Trophoblast cell (in vitro differentiated cells and primary cell): ENCODE data around the gene ODAD4.

ENCODE experiments used
- DNase-seq, 2 donors: peaks; one replicate each; pipeline ENCODE4 v3.0.0-alpha.2; 2016
- H2AFZ ChIP-seq: 2 replicates; pipeline ENCODE4 v1.6.1; 2013; ENCODE audit warnings: low read length, moderate library complexity, mild to moderate bottlenecking; ENCODE audit not compliant: insufficient read depth, poor library complexity
- H2AK5ac ChIP-seq: 2 replicates; pipeline ENCODE4 v1.6.1; 2013; ENCODE audit warnings: mild to moderate bottlenecking, low read length
- H2BK120ac ChIP-seq: 2 replicates; pipeline ENCODE4 v1.6.1; 2013; ENCODE audit warnings: low read length, mild to moderate bottlenecking, moderate library complexity; ENCODE audit not compliant: insufficient read depth, poor library complexity
- H2BK12ac ChIP-seq: 2 replicates; pipeline ENCODE4 v1.6.1; 2013; ENCODE audit warnings: mild to moderate bottlenecking, low read length, moderate library complexity
- H2BK5ac ChIP-seq: 2 replicates; pipeline ENCODE4 v1.6.1; 2013; ENCODE audit warnings: low read length, low read depth, moderate library complexity, mild to moderate bottlenecking; ENCODE audit not compliant: poor library complexity
- H3K14ac ChIP-seq: 2 replicates; pipeline ENCODE4 v1.6.1; 2013; ENCODE audit warnings: mild to moderate bottlenecking, low read length
- H3K18ac ChIP-seq: 2 replicates; pipeline ENCODE4 v1.6.1; 2013; ENCODE audit warnings: mild to moderate bottlenecking, low read length
- H3K23ac ChIP-seq: 2 replicates; pipeline ENCODE4 v1.6.1; 2013; ENCODE audit warnings: low read length
- H3K27ac ChIP-seq: 2 replicates; pipeline ENCODE4 v1.5.1; 2013; ENCODE audit warnings: low read depth, mild to moderate bottlenecking, inconsistent platforms, low read length, moderate library complexity
- H3K27me3 ChIP-seq: 2 replicates; pipeline ENCODE4 v1.6.1; 2013; ENCODE audit warnings: inconsistent platforms, mild to moderate bottlenecking, low read length, moderate library complexity; ENCODE audit not compliant: insufficient read depth
- H3K36me3 ChIP-seq, 2 experiments: 1 replicate in 1 of 2; 2 replicates in 1 of 2; pipeline ENCODE4 v1.6.1; 2013; ENCODE audit warnings: low read length in 2 of 2, mild to moderate bottlenecking in 2 of 2, moderate library complexity in 1 of 2; ENCODE audit not compliant: insufficient read depth in 2 of 2, control insufficient read depth in 1 of 2
- H3K4ac ChIP-seq: 2 replicates; pipeline ENCODE4 v1.6.1; 2013; ENCODE audit warnings: low read depth, mild to moderate bottlenecking, low read length, moderate library complexity
- H3K4me1 ChIP-seq, 2 experiments: 1 replicate in 1 of 2; 2 replicates in 1 of 2; pipeline ENCODE4 v1.6.1; 2013; ENCODE audit warnings: low read length in 2 of 2, mild to moderate bottlenecking in 2 of 2, moderate library complexity in 1 of 2; ENCODE audit not compliant: insufficient read depth in 2 of 2, control insufficient read depth in 1 of 2
- H3K4me2 ChIP-seq: 2 replicates; pipeline ENCODE4 v1.6.1; 2013; ENCODE audit warnings: inconsistent platforms, mild to moderate bottlenecking, low read length, moderate library complexity
- H3K4me3 ChIP-seq: 2 replicates; pipeline ENCODE4 v1.5.1; 2013; ENCODE audit warnings: mild to moderate bottlenecking, low read depth, low read length, inconsistent platforms
- H3K79me1 ChIP-seq: one replicate; pipeline ENCODE4 v1.6.1; 2013; ENCODE audit warnings: low read length
- H3K79me2 ChIP-seq: 2 replicates; pipeline ENCODE4 v1.6.1; 2013; ENCODE audit warnings: low read length, mild to moderate bottlenecking; ENCODE audit not compliant: control insufficient read depth, insufficient read depth, poor library complexity
- H3K9ac ChIP-seq: 2 replicates; pipeline ENCODE4 v1.6.1; 2013; ENCODE audit warnings: mild to moderate bottlenecking, low read length
- H3K9me3 ChIP-seq: 2 replicates; pipeline ENCODE4 v1.6.1; 2013; ENCODE audit warnings: low read depth, mild to moderate bottlenecking, control low read depth, inconsistent platforms, low read length; ENCODE audit not compliant: insufficient read depth
- H4K12ac ChIP-seq: 2 replicates; pipeline ENCODE4 v1.6.1; 2013; ENCODE audit warnings: low read depth, mild to moderate bottlenecking, low read length, moderate library complexity
- H4K8ac ChIP-seq: 2 replicates; pipeline ENCODE4 v1.6.1; 2013; ENCODE audit warnings: low read depth, mild to moderate bottlenecking, low read length, moderate library complexity
- H4K91ac ChIP-seq: one replicate; pipeline ENCODE4 v1.6.1; 2013; ENCODE audit warnings: low read depth, mild to moderate bottlenecking, low read length, moderate library complexity
- WGBS: extraction: QIAGEN DNeasy Blood & Tissue Kit; methylation state at CpG from one replicate; pipeline ENCODE4 v1.1.7; 2013; ENCODE audit warnings: missing lambda C conversion rate; ENCODE audit not compliant: insufficient read length, insufficient coverage; ENCODE audit errors: extremely low coverage; 5-methylcytosine and 5-hydroxymethylcytosine counted together

The ODAD4 gene

DNA sequence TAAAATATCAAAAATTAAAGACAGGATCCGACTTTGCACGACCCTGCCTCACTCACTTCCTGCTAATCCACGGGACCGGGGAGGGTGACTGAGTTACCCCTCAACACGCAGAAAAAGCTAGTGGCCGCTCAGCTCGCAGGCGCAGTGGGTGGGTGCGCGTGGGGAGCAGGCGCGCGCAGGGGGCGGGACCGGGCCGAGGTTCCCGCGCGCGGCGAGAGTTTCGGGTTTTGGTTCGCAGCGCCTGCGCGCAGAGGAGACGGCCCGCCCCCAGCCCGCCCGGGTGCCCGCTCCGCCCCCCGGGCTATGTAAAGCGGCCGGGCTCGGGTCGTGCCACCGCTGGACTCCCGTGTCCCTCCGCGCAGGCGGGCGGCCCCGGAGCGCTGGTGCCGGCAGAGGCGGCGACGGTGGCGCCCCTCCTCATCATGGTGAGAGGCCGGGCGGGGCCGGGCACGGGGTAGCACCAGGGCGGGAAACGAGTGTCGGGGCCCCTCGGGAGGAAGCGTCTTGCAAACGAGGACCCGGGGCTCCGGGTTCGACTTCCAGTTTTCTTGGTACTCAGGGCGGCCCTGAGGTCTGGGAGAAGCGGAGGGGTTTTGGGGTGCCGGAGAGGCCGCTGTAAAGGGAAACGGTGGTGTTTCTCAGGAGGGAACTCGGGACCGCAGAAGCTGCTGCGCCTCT is 36.2 kb downstream of the ODAD4 start, which contains the start of gene CNP:
Gene CNP, plus strand, starts transcription at position 333 of the 678 bp plus-strand sequence. Its CDS starts 90 bp downstream, at position 423.
- no peak within 1 kb of the TSS for H2AK5ac ChIP-seq
- H3K18ac ChIP-seq: peak within 1 kb of the TSS; percentile 72
- peak within 1 kb of the TSS; percentile 44 for H3K4ac ChIP-seq
- H2AFZ ChIP-seq: peak within 1 kb of the TSS; percentile 66
- WGBS: no CpG with 5 or more reads among the region's 71 CpGs
- peaks cover 8 to 9% of the 10 kb centered on the region in 2 experiments for H3K4me1 ChIP-seq
- peak within 1 kb of the TSS; percentile 52 for H2BK5ac ChIP-seq
- DNase-seq: peak; percentile 91 to 95
- peaks cover 6% of the 10 kb centered on the region for H3K79me1 ChIP-seq
- H4K12ac ChIP-seq: peak within 1 kb of the TSS; percentile 60
- H4K8ac ChIP-seq: peak within 1 kb of the TSS; percentile 83
- H3K36me3 ChIP-seq: peaks cover 16 to 19% of the 10 kb centered on the region in 2 experiments
- H3K23ac ChIP-seq: no peak within 1 kb of the TSS
- peak within 1 kb of the TSS; percentile 95 for H3K9ac ChIP-seq
- H3K27ac ChIP-seq: peak within 1 kb of the TSS; percentile 39
- H3K27me3 ChIP-seq: no peaks in the 10 kb centered on the region
- H2BK12ac ChIP-seq: no peak within 1 kb of the TSS
- H3K79me2 ChIP-seq: peaks cover 6% of the 10 kb centered on the region
- H3K9me3 ChIP-seq: no peaks in the 10 kb centered on the region
- H3K14ac ChIP-seq: peak within 1 kb of the TSS; percentile 65
- peak within 1 kb of the TSS; percentile 86 for H3K4me2 ChIP-seq
- H3K4me3 ChIP-seq: peak within 1 kb of the TSS; percentile 81
- peak within 1 kb of the TSS; percentile 80 for H4K91ac ChIP-seq
- peak within 1 kb of the TSS; percentile 38 for H2BK120ac ChIP-seq

DNA sequence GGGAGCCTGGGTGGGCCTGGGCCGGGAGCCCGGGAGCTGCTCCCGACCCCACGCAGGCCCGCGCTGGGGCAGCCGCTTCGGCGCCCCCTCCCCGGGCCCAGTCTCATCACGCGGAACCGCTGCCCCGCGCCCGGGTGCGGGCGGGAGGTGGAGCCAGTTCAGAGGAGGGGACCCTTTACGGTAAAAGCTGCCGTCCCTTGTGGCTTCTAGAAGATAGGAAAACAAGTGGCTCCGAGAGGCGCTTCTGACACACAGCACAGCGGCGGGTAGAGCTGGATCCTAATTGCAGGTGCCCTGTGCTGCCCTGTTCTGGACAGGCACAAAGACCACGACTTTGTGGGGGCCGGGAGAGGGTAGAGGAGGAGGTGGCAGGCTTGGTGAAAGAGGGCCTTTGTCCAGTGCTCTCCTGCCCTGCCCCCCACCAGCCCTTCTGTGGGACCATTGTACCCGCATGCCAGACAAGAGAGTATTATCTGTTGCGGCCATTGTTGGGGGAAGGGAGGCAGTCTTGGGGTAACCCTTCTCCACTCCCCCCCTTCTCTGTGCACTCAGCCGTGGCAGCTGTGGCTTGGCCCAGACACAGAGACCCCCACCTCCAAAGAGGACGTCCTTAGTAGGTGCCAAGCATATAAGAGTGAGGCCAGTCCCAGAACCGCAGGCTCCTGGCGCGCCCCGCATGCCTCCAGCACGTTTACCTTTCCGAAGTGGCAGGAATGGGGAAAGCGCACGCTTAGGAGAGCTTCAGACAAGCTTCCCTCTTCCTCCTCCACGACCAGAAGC is 36.9 kb downstream of the ODAD4 start:
- H3K4ac ChIP-seq: peak overlapping the region; percentile 44
- H3K9ac ChIP-seq: peak overlapping the region; percentile 95
- DNase-seq: peak in 1 of 2 donors; percentile 50
- peaks cover 6% of the 10 kb centered on the region for H3K79me1 ChIP-seq
- peak overlapping the region; percentile 38 for H2BK120ac ChIP-seq
- no peak overlapping the region for H2AK5ac ChIP-seq
- peaks cover 6% of the 10 kb centered on the region for H3K79me2 ChIP-seq
- no peaks in the 10 kb centered on the region for H3K27me3 ChIP-seq
- H3K27ac ChIP-seq: peak overlapping the region; percentile 36
- no peak overlapping the region for H2BK12ac ChIP-seq
- no peak overlapping the region for H3K23ac ChIP-seq
- H3K4me2 ChIP-seq: peak overlapping the region; percentile 86
- H2AFZ ChIP-seq: peak overlapping the region; percentile 66
- H3K4me3 ChIP-seq: peak overlapping the region; percentile 81
- H3K18ac ChIP-seq: peak overlapping the region; percentile 72
- peak overlapping the region; percentile 52 for H2BK5ac ChIP-seq
- peaks cover 24 to 26% of the 10 kb centered on the region in 2 experiments for H3K36me3 ChIP-seq
- WGBS: no CpG with 5 or more reads among the region's 39 CpGs
- peaks cover 8 to 9% of the 10 kb centered on the region in 2 experiments for H3K4me1 ChIP-seq
- peak overlapping the region; percentile 80 for H4K91ac ChIP-seq
- no peaks in the 10 kb centered on the region for H3K9me3 ChIP-seq
- H4K12ac ChIP-seq: peak overlapping the region; percentile 14
- peak overlapping the region; percentile 83 for H4K8ac ChIP-seq
- peak overlapping the region; percentile 65 for H3K14ac ChIP-seq

DNA sequence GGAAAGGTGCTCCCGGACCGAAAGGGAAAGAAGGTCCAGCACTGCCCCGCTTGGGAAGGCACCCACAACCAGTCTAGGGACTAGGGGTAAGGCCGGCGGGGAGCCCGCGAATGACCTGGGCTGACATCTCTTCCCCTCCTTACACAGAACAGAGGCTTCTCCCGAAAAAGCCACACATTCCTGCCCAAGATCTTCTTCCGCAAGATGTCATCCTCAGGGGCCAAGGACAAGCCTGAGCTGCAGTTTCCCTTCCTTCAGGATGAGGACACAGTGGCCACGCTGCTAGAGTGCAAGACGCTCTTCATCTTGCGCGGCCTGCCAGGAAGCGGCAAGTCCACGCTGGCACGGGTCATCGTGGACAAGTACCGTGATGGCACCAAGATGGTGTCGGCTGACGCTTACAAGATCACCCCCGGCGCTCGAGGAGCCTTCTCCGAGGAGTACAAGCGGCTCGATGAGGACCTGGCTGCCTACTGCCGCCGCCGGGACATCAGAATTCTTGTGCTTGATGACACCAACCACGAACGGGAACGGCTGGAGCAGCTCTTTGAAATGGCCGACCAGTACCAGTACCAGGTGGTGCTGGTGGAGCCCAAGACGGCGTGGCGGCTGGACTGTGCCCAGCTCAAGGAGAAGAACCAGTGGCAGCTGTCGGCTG is 37.6 kb downstream of the ODAD4 start:
- no peak for DNase-seq
- Histone ChIP-seq H3K4ac (no peak overlapping the region), H3K14ac (no peak overlapping the region), H3K79me1 (peaks cover 6% of the 10 kb centered on the region), H3K18ac (no peak overlapping the region), H2BK5ac (no peak overlapping the region), H2AFZ (no peak overlapping the region), H2BK12ac (no peak overlapping the region), H3K9ac (no peak overlapping the region), H3K36me3 (peaks cover 28 to 34% of the 10 kb centered on the region in 2 experiments), H4K91ac (no peak overlapping the region), H2BK120ac (no peak overlapping the region), H3K27ac (no peak overlapping the region), H3K9me3 (no peaks in the 10 kb centered on the region), H4K8ac (no peak overlapping the region), H4K12ac (no peak overlapping the region), H2AK5ac (no peak overlapping the region), H3K4me3 (no peak overlapping the region), H3K27me3 (no peaks in the 10 kb centered on the region), H3K79me2 (peaks cover 6% of the 10 kb centered on the region), H3K23ac (no peak overlapping the region), H3K4me1 (peaks cover 8 to 9% of the 10 kb centered on the region in 2 experiments), H3K4me2 (peak overlapping the region; percentile 86)
- no CpG with 5 or more reads among the region's 37 CpGs for WGBS

DNA sequence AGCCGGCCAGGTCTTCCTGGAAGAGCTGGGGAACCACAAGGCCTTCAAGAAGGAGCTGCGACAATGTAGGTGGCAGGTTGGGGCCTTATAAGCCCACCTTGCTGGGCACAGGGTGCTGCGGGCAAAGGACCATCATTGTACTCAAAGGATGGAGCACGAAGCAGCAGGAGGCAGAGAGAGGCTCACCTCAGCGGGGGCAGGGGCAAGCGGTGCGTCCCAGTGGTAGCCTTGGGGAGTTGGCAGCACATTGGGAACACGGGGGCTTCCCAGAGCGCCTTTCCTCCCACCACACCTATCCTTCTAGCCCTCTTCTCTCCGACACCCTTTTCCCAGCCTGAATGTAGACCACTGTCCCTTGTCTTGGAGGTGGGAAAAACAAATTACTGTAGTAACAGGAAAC is 38.3 kb downstream of the ODAD4 start:
- no peaks in the 10 kb centered on the region for H3K9me3 ChIP-seq
- peaks cover 6% of the 10 kb centered on the region for H3K79me1 ChIP-seq
- H4K91ac ChIP-seq: no peak overlapping the region
- peaks cover 8 to 9% of the 10 kb centered on the region in 2 experiments for H3K4me1 ChIP-seq
- no peak overlapping the region for H4K12ac ChIP-seq
- H2AFZ ChIP-seq: no peak overlapping the region
- H2BK120ac ChIP-seq: no peak overlapping the region
- no peak overlapping the region for H3K9ac ChIP-seq
- H3K18ac ChIP-seq: no peak overlapping the region
- H3K27me3 ChIP-seq: no peaks in the 10 kb centered on the region
- no peak overlapping the region for H3K4me2 ChIP-seq
- DNase-seq: no peak
- no peak overlapping the region for H3K27ac ChIP-seq
- H3K14ac ChIP-seq: no peak overlapping the region
- WGBS: no CpG with 5 or more reads among the region's 10 CpGs
- no peak overlapping the region for H3K4ac ChIP-seq
- no peak overlapping the region for H3K4me3 ChIP-seq
- H3K79me2 ChIP-seq: peaks cover 6% of the 10 kb centered on the region
- H2BK12ac ChIP-seq: no peak overlapping the region
- H3K36me3 ChIP-seq: peaks cover 35 to 40% of the 10 kb centered on the region in 2 experiments
- H2BK5ac ChIP-seq: no peak overlapping the region
- H4K8ac ChIP-seq: no peak overlapping the region
- H3K23ac ChIP-seq: no peak overlapping the region
- H2AK5ac ChIP-seq: no peak overlapping the region
